ENCODE data around the gene ZBTB38. TPM values are rescaled to one million over a fixed set of nuclear protein-coding genes. Genes with fewer than 3 reads are reported as not detected.
A peak's percentile ranks its signal among the peaks of the same experiment; 100 is the strongest.

ZBTB38 gene
- total RNA-seq, 4 donors from 2014 or later, result 121 to 171 (median 150) TPM

DNA sequence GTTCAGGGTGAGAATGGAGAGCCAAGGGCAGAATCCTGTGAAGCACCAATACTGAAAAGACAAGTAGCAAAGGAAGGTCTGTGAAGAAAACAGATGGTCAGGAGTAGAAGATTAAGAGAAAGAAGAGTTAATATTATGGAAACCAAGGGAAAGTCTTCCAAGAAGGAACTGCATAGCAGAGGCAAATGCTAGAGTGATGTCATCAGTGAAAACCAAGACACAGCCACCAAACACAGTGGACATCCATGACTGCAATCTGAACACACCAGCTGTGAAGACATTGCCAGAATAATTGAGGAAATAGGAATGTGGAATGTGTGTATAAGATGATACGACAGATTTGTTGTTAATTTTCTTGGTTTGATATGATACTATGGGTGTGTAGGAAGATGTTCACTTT lies 26.8 kb upstream of the ZBTB38 start:
- no peaks in the 10 kb centered on the region for H3K4me1 ChIP-seq
- no peak overlapping the region for H3K4me3 ChIP-seq
- TF ChIP-seq POLR2A (IDR thresholded peaks at IDR 0.05), result no peak
- no peak for TF ChIP-seq EP300 (IDR thresholded peaks at IDR 0.05)
- WGBS, 2 donors, result 84 to 85% methylated on average over 1 of the region's 1 CpG
- no peak for DNase-seq (ENCODE audit: low spot score in 2 of 2)
- H3K36me3 ChIP-seq, result no peaks in the 10 kb centered on the region
- no peaks in the 10 kb centered on the region for H3K27me3 ChIP-seq
- H3K27ac ChIP-seq, result no peak overlapping the region
- no peaks in the 10 kb centered on the region for H3K9me3 ChIP-seq

DNA sequence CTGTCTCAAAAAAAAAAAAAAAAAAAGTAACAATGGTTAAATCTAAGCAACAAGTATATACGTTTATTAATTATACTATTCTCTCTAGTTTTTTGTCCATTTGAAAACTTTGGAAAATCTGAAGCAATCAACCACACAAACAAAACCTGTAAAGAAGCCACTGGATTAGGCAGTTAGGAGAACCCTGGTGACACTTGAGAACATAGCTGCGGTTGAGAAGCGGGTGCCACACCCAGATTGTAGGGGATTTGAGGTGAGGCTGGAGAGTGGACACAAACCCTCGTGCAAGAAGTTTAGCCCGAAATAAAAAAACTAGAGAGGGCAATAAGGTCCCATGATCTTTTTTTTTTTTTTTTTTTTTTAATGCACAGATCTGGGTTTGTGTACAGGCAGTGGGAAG lies 25.9 kb upstream of the ZBTB38 start:
- TF ChIP-seq POLR2A (IDR thresholded peaks at IDR 0.05) (no peak), EP300 (IDR thresholded peaks at IDR 0.05) (no peak)
- TF ChIP-seq, protein P1, sequence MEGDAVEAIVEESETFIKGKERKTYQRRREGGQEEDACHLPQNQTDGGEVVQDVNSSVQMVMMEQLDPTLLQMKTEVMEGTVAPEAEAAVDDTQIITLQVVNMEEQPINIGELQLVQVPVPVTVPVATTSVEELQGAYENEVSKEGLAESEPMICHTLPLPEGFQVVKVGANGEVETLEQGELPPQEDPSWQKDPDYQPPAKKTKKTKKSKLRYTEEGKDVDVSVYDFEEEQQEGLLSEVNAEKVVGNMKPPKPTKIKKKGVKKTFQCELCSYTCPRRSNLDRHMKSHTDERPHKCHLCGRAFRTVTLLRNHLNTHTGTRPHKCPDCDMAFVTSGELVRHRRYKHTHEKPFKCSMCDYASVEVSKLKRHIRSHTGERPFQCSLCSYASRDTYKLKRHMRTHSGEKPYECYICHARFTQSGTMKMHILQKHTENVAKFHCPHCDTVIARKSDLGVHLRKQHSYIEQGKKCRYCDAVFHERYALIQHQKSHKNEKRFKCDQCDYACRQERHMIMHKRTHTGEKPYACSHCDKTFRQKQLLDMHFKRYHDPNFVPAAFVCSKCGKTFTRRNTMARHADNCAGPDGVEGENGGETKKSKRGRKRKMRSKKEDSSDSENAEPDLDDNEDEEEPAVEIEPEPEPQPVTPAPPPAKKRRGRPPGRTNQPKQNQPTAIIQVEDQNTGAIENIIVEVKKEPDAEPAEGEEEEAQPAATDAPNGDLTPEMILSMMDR (IDR thresholded peaks at IDR 0.05), result no peak
- WGBS, 2 donors, result 84 to 88% methylated on average over 5 of the region's 5 CpGs
- Histone ChIP-seq H3K27ac (no peak overlapping the region), H3K36me3 (no peaks in the 10 kb centered on the region), H3K4me1 (no peaks in the 10 kb centered on the region), H3K4me3 (no peak overlapping the region), H3K9me3 (no peaks in the 10 kb centered on the region), H3K27me3 (no peaks in the 10 kb centered on the region)
- DNase-seq (ENCODE audit: low spot score in 2 of 2), result no peak

DNA sequence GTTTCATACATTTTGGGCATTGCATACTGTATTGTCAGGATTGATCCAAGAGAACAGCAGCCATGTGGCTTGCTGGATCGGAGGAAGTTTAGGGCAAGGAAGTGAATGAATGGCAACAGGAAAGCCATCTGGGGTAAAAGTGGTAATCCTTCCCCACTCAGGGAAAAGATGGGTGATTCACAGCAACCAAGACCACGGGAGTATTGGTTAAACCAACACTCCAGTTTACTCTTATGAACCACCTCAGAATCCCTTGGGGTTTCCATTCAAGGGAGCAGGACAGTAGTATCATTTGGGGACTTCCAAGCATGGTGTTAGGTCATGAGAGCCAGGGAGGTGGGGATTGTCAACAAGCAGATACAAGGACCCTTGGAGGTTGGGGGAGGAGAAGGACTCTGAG lies 25.2 kb upstream of the ZBTB38 start:
- Histone ChIP-seq H3K4me1 (no peaks in the 10 kb centered on the region), H3K4me3 (no peak overlapping the region), H3K36me3 (no peaks in the 10 kb centered on the region), H3K9me3 (no peaks in the 10 kb centered on the region), H3K27me3 (no peaks in the 10 kb centered on the region), H3K27ac (no peak overlapping the region)
- no peak for DNase-seq (ENCODE audit: low spot score in 2 of 2)
- TF ChIP-seq POLR2A (IDR thresholded peaks at IDR 0.05), result no peak
- no peak for TF ChIP-seq EP300 (IDR thresholded peaks at IDR 0.05)
- TF ChIP-seq, protein P1 (IDR thresholded peaks at IDR 0.05), result no peak
- WGBS, 2 donors, result 48 to 86% methylated on average over 2 of the region's 2 CpGs

- Histone ChIP-seq H3K27me3 (no peaks in the 10 kb centered on the region), H3K4me1 (no peaks in the 10 kb centered on the region), H3K4me3 (no peak overlapping the region), H3K9me3 (no peaks in the 10 kb centered on the region), H3K27ac (no peak overlapping the region), H3K36me3 (no peaks in the 10 kb centered on the region)
- TF ChIP-seq POLR2A (IDR thresholded peaks at IDR 0.05), result no peak
- TF ChIP-seq EP300 (IDR thresholded peaks at IDR 0.05), result no peak
- TF ChIP-seq, protein P1 (IDR thresholded peaks at IDR 0.05), result no peak
- whole genome bisulfite sequencing, 2 donors, result 78 to 80% methylated on average over 3 of the region's 3 CpGs
- no peak for DNase-seq (ENCODE audit: low spot score in 2 of 2)
Observed at GRCh38 chr3:141343865-141344271, 24.4 kb upstream of the ZBTB38 start.

GRCh38 chr3:141345528-141345927 lies 22.8 kb upstream of the ZBTB38 start:
- no peak for DNase-seq (ENCODE audit: low spot score in 2 of 2)
- 85 to 87% methylated on average over 2 of the region's 2 CpGs for WGBS, 2 donors
- peak overlapping the region in 1 of 4 donors; percentile 8 for H3K27ac ChIP-seq
- TF ChIP-seq POLR2A (IDR thresholded peaks at IDR 0.05) (no peak), EP300 (IDR thresholded peaks at IDR 0.05) (no peak)
- TF ChIP-seq, protein P1 (IDR thresholded peaks at IDR 0.05), result no peak
- no peaks in the 10 kb centered on the region for H3K4me1 ChIP-seq
- peaks cover 0 to 6% (median 0%) of the 10 kb centered on the region in 4 donors for H3K9me3 ChIP-seq
- no peaks in the 10 kb centered on the region for H3K27me3 ChIP-seq
- no peak overlapping the region for H3K4me3 ChIP-seq
- no peaks in the 10 kb centered on the region for H3K36me3 ChIP-seq

GRCh38 chr3:141346007-141346406 lies 22.3 kb upstream of the ZBTB38 start:
- Histone ChIP-seq H3K4me3 (no peak overlapping the region), H3K9me3 (peaks cover 0 to 6% (median 0%) of the 10 kb centered on the region in 4 donors), H3K27me3 (no peaks in the 10 kb centered on the region), H3K27ac (peak overlapping the region in 2 of 4 donors; percentile 8 to 55), H3K4me1 (no peaks in the 10 kb centered on the region), H3K36me3 (no peaks in the 10 kb centered on the region)
- 70 to 71% methylated on average over 4 of the region's 4 CpGs for WGBS, 2 donors
- DNase-seq (ENCODE audit: low spot score in 2 of 2), result no peak
- TF ChIP-seq EP300 (IDR thresholded peaks at IDR 0.05), result no peak
- no peak for TF ChIP-seq POLR2A (IDR thresholded peaks at IDR 0.05)
- TF ChIP-seq, protein P1 (IDR thresholded peaks at IDR 0.05), result no peak

Data from tibial nerve (tissue), 4 donors.